Erythroblast (primary cell): ENCODE measurements around the gene ST6GAL2.

Experiments
- GATA1 ChIP-seq: IDR thresholded peaks from 2 replicates; pipeline ENCODE4 v1.6.1; 2011; ENCODE audit warnings: low read depth, mild to moderate bottlenecking, control low read depth, low read length, moderate library complexity
- POLR2A ChIP-seq: IDR thresholded peaks from 2 replicates; pipeline ENCODE4 v1.6.1; 2011; ENCODE audit warnings: mild to moderate bottlenecking, low read length

DNA sequence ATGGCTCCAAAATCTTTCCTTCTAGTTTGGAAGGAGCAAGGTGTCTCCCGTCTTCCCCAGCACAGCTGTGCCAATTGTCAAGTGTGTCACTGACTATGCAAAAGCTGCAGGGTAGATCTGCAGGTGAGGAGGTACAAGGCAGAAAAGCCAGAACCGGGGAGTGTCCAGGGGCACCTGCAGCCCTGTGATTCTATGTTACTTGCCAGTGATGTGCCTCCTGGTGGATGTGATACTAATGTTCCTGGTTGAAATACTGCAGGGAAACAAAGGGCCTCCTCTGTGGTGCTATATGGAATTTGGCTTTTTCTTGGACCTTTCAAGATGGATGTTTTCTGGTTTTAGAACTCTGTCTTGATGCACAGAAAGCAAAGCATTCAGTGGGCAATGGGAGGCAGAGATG is 80.3 kb downstream of the ST6GAL2 start:
- no peak for TF ChIP-seq POLR2A
- TF ChIP-seq GATA1 = no peak
